Measurements from ENCODE around the gene RNF181.
"Not testable (repeated sequence)": the region's sequence is repeated elsewhere in the genome, so short reads cannot be mapped to it uniquely, and the experiment has no call there.

- not testable (repeated sequence) for TF ChIP-seq POLR2A, CTCF, POLR2AphosphoS5 (IDR thresholded peaks at IDR 0.05)
Observed at GRCh38 chr2:85604133-85604444, 8.5 kb downstream of the RNF181 start.

Data from transverse colon (tissue), 4 donors.